GM12801 (cell line): Measurements from ENCODE around the gene WNT9A.

Experiments used
- CTCF ChIP-seq: IDR thresholded peaks from one replicate; pipeline ENCODE4 v1.5.1; 2011; ENCODE audit warnings: control low read depth; ENCODE audit not compliant: insufficient read length; ENCODE audit errors: extremely low read depth

Gene WNT9A

GRCh38 chr1:227904541-227905335 lies 43.0 kb downstream of the WNT9A start:
- no peak for TF ChIP-seq CTCF

- no peak for TF ChIP-seq CTCF
These were observed 43.9 kb downstream of the WNT9A start for GRCh38 chr1:227903614-227904501.

- TF ChIP-seq CTCF, result no peak
These were observed 44.6 kb downstream of the WNT9A start for GRCh38 chr1:227903061-227903521.

GRCh38 chr1:227902641-227902990 lies 45.1 kb downstream of the WNT9A start:
- no peak for TF ChIP-seq CTCF

GRCh38 chr1:227901906-227902640 lies 45.7 kb downstream of the WNT9A start:
- no peak for TF ChIP-seq CTCF

- TF ChIP-seq CTCF, result no peak
These were observed 46.4 kb downstream of the WNT9A start for GRCh38 chr1:227901239-227901905.
